ENCODE measurements around the gene OR10AD1.

OR10AD1 gene

GRCh38 chr12:48185181-48185919, 17.7 kb downstream of the OR10AD1 start:
- Mint-ChIP-seq H3K4me1 (peaks cover 15% of the 10 kb centered on the region), H3K36me3 (ENCODE audit: insufficient read depth) (peaks cover 2% of the 10 kb centered on the region), H3K9me3 (no peaks in the 10 kb centered on the region), H3K27ac (ENCODE audit: low read depth) (no peak overlapping the region), H3K4me3 (peak overlapping the region; percentile 89), H3K27me3 (peaks cover 39% of the 10 kb centered on the region)
- ATAC-seq (replicated peaks; ENCODE audit: extremely low read depth, poor library complexity, severe bottlenecking) (no peak), DNase-seq (ENCODE audit: low spot score in 2 of 2) (no peak)

- peaks cover 2% of the 10 kb centered on the region for H3K36me3 Mint-ChIP-seq (ENCODE audit: insufficient read depth)
- DNase-seq (ENCODE audit: low spot score in 2 of 2) (no peak), ATAC-seq (replicated peaks; ENCODE audit: extremely low read depth, poor library complexity, severe bottlenecking) (no peak)
Measured at GRCh38 chr12:48184549-48184922, 18.6 kb downstream of the OR10AD1 start.

GRCh38 chr12:48183876-48184548, 19.1 kb downstream of the OR10AD1 start:
- peak overlapping the region; percentile 89 for H3K27ac Mint-ChIP-seq (ENCODE audit: low read depth)
- H3K4me1 Mint-ChIP-seq = peaks cover 15% of the 10 kb centered on the region
- H3K9me3 Mint-ChIP-seq = no peaks in the 10 kb centered on the region
- DNase-seq (ENCODE audit: low spot score in 2 of 2) (no peak), ATAC-seq (replicated peaks; ENCODE audit: extremely low read depth, poor library complexity, severe bottlenecking) (peak; percentile 13)
- H3K36me3 Mint-ChIP-seq (ENCODE audit: insufficient read depth) = peaks cover 2% of the 10 kb centered on the region
- H3K4me3 Mint-ChIP-seq = peak overlapping the region; percentile 89
- H3K27me3 Mint-ChIP-seq = peaks cover 46% of the 10 kb centered on the region

More at GRCh38 chr12:48184549-48184922, 18.6 kb downstream of the OR10AD1 start:
- Mint-ChIP-seq H3K4me3 (peak overlapping the region; percentile 89), H3K9me3 (no peaks in the 10 kb centered on the region), H3K27ac (ENCODE audit: low read depth) (no peak overlapping the region), H3K27me3 (peaks cover 41% of the 10 kb centered on the region), H3K4me1 (peaks cover 15% of the 10 kb centered on the region)

GRCh38 chr12:48183091-48183875, 19.8 kb downstream of the OR10AD1 start, which contains the start of gene CCDC184:
CCDC184 (plus strand) TSS chr12:48183644; CDS start chr12:48184123, 479 bp downstream.
- peaks cover 54% of the 10 kb centered on the region for H3K27me3 Mint-ChIP-seq

GRCh38 chr12:48182631-48183030, 20.5 kb downstream of the OR10AD1 start:
- DNase-seq (ENCODE audit: low spot score in 2 of 2) (no peak), ATAC-seq (replicated peaks; ENCODE audit: extremely low read depth, poor library complexity, severe bottlenecking) (no peak)
- peak overlapping the region; percentile 89 for H3K27ac Mint-ChIP-seq (ENCODE audit: low read depth)
- peak overlapping the region; percentile 89 for H3K4me3 Mint-ChIP-seq
- peaks cover 2% of the 10 kb centered on the region for H3K36me3 Mint-ChIP-seq (ENCODE audit: insufficient read depth)
- no peaks in the 10 kb centered on the region for H3K9me3 Mint-ChIP-seq
- peaks cover 15% of the 10 kb centered on the region for H3K4me1 Mint-ChIP-seq
- H3K27me3 Mint-ChIP-seq = peaks cover 60% of the 10 kb centered on the region

More at GRCh38 chr12:48183091-48183875, 19.8 kb downstream of the OR10AD1 start, which contains the start of gene CCDC184:
- peak within 1 kb of the TSS; percentile 89 for H3K27ac Mint-ChIP-seq (ENCODE audit: low read depth)
- DNase-seq (ENCODE audit: low spot score in 2 of 2) (peak; percentile 55 to 67), ATAC-seq (replicated peaks; ENCODE audit: extremely low read depth, poor library complexity, severe bottlenecking) (peak; percentile 83)
- H3K4me1 Mint-ChIP-seq = peaks cover 15% of the 10 kb centered on the region
- H3K36me3 Mint-ChIP-seq (ENCODE audit: insufficient read depth) = peaks cover 2% of the 10 kb centered on the region
- peak within 1 kb of the TSS; percentile 89 for H3K4me3 Mint-ChIP-seq
- no peaks in the 10 kb centered on the region for H3K9me3 Mint-ChIP-seq

- no peak for ATAC-seq (replicated peaks; ENCODE audit: extremely low read depth, poor library complexity, severe bottlenecking)
- Mint-ChIP-seq H3K9me3 (no peaks in the 10 kb centered on the region), H3K36me3 (ENCODE audit: insufficient read depth) (peaks cover 2% of the 10 kb centered on the region), H3K27ac (ENCODE audit: low read depth) (no peak overlapping the region), H3K27me3 (peaks cover 69% of the 10 kb centered on the region), H3K4me3 (no peak overlapping the region), H3K4me1 (peaks cover 19% of the 10 kb centered on the region)
- no peak for DNase-seq (ENCODE audit: low spot score in 2 of 2)
Measured at GRCh38 chr12:48180857-48181495, 22.1 kb downstream of the OR10AD1 start.

GRCh38 chr12:48180424-48180823, 22.7 kb downstream of the OR10AD1 start:
- Mint-ChIP-seq H3K4me3 (no peak overlapping the region), H3K27ac (ENCODE audit: low read depth) (no peak overlapping the region), H3K36me3 (ENCODE audit: insufficient read depth) (peaks cover 2% of the 10 kb centered on the region), H3K9me3 (no peaks in the 10 kb centered on the region), H3K4me1 (peaks cover 24% of the 10 kb centered on the region), H3K27me3 (peaks cover 68% of the 10 kb centered on the region)
- no peak for ATAC-seq (replicated peaks; ENCODE audit: extremely low read depth, poor library complexity, severe bottlenecking)
- no peak for DNase-seq (ENCODE audit: low spot score in 2 of 2)

GRCh38 chr12:48179466-48179865, 23.6 kb downstream of the OR10AD1 start:
- Mint-ChIP-seq H3K4me1 (peaks cover 24% of the 10 kb centered on the region), H3K27me3 (peaks cover 59% of the 10 kb centered on the region), H3K36me3 (ENCODE audit: insufficient read depth) (peaks cover 2% of the 10 kb centered on the region), H3K4me3 (no peak overlapping the region), H3K9me3 (no peaks in the 10 kb centered on the region), H3K27ac (ENCODE audit: low read depth) (no peak overlapping the region)
- ATAC-seq (replicated peaks; ENCODE audit: extremely low read depth, poor library complexity, severe bottlenecking) (no peak), DNase-seq (ENCODE audit: low spot score in 2 of 2) (no peak)

- H3K4me1 Mint-ChIP-seq = peaks cover 18% of the 10 kb centered on the region
- peaks cover 56% of the 10 kb centered on the region for H3K27me3 Mint-ChIP-seq
- H3K27ac Mint-ChIP-seq (ENCODE audit: low read depth) = no peak overlapping the region
- H3K36me3 Mint-ChIP-seq (ENCODE audit: insufficient read depth) = no peaks in the 10 kb centered on the region
- no peak for ATAC-seq (replicated peaks; ENCODE audit: extremely low read depth, poor library complexity, severe bottlenecking)
- H3K9me3 Mint-ChIP-seq = no peaks in the 10 kb centered on the region
- DNase-seq (ENCODE audit: low spot score in 2 of 2) = no peak
- no peak overlapping the region for H3K4me3 Mint-ChIP-seq
Measured at GRCh38 chr12:48177982-48178381, 25.1 kb downstream of the OR10AD1 start.

GRCh38 chr12:48176417-48176751, 26.7 kb downstream of the OR10AD1 start:
- Mint-ChIP-seq H3K4me1 (peaks cover 9% of the 10 kb centered on the region), H3K36me3 (ENCODE audit: insufficient read depth) (no peaks in the 10 kb centered on the region), H3K27me3 (peaks cover 55% of the 10 kb centered on the region), H3K27ac (ENCODE audit: low read depth) (no peak overlapping the region), H3K9me3 (no peaks in the 10 kb centered on the region), H3K4me3 (no peak overlapping the region)
- DNase-seq (ENCODE audit: low spot score in 2 of 2) = no peak
- ATAC-seq (replicated peaks; ENCODE audit: extremely low read depth, poor library complexity, severe bottlenecking) = no peak

- DNase-seq (ENCODE audit: low spot score in 2 of 2) (no peak), ATAC-seq (replicated peaks; ENCODE audit: extremely low read depth, poor library complexity, severe bottlenecking) (no peak)
- peaks cover 49% of the 10 kb centered on the region for H3K27me3 Mint-ChIP-seq
- H3K9me3 Mint-ChIP-seq = no peaks in the 10 kb centered on the region
- H3K4me1 Mint-ChIP-seq = peaks cover 9% of the 10 kb centered on the region
- no peaks in the 10 kb centered on the region for H3K36me3 Mint-ChIP-seq (ENCODE audit: insufficient read depth)
- H3K27ac Mint-ChIP-seq (ENCODE audit: low read depth) = no peak overlapping the region
- H3K4me3 Mint-ChIP-seq = no peak overlapping the region
Measured at GRCh38 chr12:48175613-48176416, 27.3 kb downstream of the OR10AD1 start.

Measured in central memory CD8-positive, alpha-beta T cell (primary cell).